Measurements from ENCODE around the gene GRPEL1. TPM values are rescaled to one million over a fixed set of nuclear protein-coding genes. Genes with fewer than 3 reads are reported as not detected.

The GRPEL1 gene
- total and polyA plus RNA-seq, 10 of the 15 experiments (the other 5 are each of a cell fraction or from before 2014, with no cell fraction given): 30.8 to 119 (median 67.6) TPM

DNA sequence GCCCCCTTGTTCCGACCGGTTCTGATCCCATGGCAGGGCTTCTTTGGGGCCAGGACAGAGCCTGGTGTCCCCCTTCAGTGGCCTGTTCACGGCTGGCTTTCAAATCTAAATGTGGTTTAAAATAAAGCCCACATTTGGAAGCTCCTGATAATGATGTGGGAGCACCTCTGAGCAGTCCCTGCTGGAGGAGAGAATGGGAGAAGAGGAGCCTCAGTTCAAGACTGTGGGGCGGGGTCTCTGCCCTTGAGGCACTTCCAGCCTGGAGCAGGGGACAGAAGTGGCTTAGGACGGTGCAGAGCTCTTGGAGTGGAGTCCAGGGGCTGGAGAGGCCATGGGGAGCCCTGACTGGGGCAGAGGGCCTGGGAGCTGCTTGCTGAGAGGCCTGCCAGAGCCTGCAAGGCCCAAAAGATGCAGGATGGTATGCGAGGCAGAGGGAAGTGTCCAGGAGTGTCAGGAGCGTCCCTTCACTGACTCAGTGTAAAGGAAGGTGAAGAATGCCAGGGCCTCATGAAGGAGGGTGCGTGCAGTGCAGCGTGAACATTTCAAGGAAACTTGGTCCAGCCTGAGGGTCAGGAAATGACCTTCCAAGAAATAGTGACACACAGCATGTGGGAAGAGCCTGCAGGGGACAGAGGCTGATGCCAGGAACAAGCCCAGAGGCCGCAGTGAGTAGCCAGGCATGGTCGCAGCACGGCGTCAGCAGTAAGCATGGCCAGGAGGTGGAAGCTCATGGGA is 45.8 kb downstream of the GRPEL1 start:
- Histone ChIP-seq H4K20me1 (ENCODE audit: control insufficient read depth, insufficient read depth) (no peaks in the 10 kb centered on the region), H3K4me2 (ENCODE audit: control insufficient read depth, insufficient read depth) (no peak overlapping the region), H3K27me3 (replicated peaks in 1 of 2; ENCODE audit: control insufficient read depth in 2 of 2, insufficient read depth in 2 of 2, low read length in 1 of 2) (no peaks in the 10 kb centered on the region), H3K4me3 (no peak overlapping the region), H3K36me3 (ENCODE audit: control insufficient read depth in 2 of 2, insufficient read depth in 2 of 2, low read length in 1 of 2) (peaks cover 8 to 21% of the 10 kb centered on the region in 2 experiments; a peak in 3 of 4 replicates), H3K9ac (ENCODE audit: control insufficient read depth, insufficient read depth, low read length) (no peak overlapping the region), H2AFZ (ENCODE audit: control insufficient read depth, low read depth, low read length) (no peak overlapping the region), H3K27ac (ENCODE audit: control insufficient read depth, insufficient read depth) (no peak overlapping the region), H3K79me2 (ENCODE audit: control insufficient read depth, insufficient read depth, low read length) (no peaks in the 10 kb centered on the region), H3K9me3 (replicated peaks; ENCODE audit: control insufficient read depth, insufficient read depth, low read length) (no peaks in the 10 kb centered on the region), H3K4me1 (ENCODE audit: control insufficient read depth, insufficient read depth, low read length) (no peaks in the 10 kb centered on the region)
- ChIA-PET RAD21 (ENCODE audit: unreplicated experiment) (no interaction called here), SMC1A (ENCODE audit: uncharacterized antibody, unreplicated experiment) (no interaction called here), CTCF (no interaction called here), POLR2A (no interaction called here)
- FAIRE-seq: no peak
- BruUV-seq (replicated peaks): no TSS peak
- 88% methylated on average over 13 of the region's 13 CpGs for WGBS (ENCODE audit: insufficient coverage, insufficient replicate concordance, low lambda C conversion rate, missing lambda C conversion rate)
- no peak for DNase-seq (ENCODE audit: low read depth, low spot score)
- ATAC-seq: no peak
- TF ChIP-seq RCOR1 (conservative IDR thresholded peaks at IDR 0.05; ENCODE audit: low read depth, low read length) (no peak), ZNF274 (IDR thresholded peaks at IDR 0.05; ENCODE audit: insufficient read depth, insufficient read length) (no peak), YBX1 (IDR thresholded peaks at IDR 0.05) (no peak), NFIC (IDR thresholded peaks at IDR 0.05; ENCODE audit: low read depth, low read length) (no peak)
- TF ChIP-seq, protein P1, sequence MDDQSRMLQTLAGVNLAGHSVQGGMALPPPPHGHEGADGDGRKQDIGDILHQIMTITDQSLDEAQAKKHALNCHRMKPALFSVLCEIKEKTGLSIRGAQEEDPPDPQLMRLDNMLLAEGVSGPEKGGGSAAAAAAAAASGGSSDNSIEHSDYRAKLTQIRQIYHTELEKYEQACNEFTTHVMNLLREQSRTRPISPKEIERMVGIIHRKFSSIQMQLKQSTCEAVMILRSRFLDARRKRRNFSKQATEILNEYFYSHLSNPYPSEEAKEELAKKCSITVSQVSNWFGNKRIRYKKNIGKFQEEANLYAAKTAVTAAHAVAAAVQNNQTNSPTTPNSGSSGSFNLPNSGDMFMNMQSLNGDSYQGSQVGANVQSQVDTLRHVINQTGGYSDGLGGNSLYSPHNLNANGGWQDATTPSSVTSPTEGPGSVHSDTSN (IDR thresholded peaks at IDR 0.05; ENCODE audit: insufficient replicate concordance, low read depth, low read length): no peak
- TF ChIP-seq, protein P2, sequence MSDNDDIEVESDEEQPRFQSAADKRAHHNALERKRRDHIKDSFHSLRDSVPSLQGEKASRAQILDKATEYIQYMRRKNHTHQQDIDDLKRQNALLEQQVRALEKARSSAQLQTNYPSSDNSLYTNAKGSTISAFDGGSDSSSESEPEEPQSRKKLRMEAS (IDR thresholded peaks at IDR 0.05; ENCODE audit: low read depth, low read length): no peak
- TF ChIP-seq, protein P3, sequence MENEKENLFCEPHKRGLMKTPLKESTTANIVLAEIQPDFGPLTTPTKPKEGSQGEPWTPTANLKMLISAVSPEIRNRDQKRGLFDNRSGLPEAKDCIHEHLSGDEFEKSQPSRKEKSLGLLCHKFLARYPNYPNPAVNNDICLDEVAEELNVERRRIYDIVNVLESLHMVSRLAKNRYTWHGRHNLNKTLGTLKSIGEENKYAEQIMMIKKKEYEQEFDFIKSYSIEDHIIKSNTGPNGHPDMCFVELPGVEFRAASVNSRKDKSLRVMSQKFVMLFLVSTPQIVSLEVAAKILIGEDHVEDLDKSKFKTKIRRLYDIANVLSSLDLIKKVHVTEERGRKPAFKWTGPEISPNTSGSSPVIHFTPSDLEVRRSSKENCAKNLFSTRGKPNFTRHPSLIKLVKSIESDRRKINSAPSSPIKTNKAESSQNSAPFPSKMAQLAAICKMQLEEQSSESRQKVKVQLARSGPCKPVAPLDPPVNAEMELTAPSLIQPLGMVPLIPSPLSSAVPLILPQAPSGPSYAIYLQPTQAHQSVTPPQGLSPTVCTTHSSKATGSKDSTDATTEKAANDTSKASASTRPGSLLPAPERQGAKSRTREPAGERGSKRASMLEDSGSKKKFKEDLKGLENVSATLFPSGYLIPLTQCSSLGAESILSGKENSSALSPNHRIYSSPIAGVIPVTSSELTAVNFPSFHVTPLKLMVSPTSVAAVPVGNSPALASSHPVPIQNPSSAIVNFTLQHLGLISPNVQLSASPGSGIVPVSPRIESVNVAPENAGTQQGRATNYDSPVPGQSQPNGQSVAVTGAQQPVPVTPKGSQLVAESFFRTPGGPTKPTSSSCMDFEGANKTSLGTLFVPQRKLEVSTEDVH (IDR thresholded peaks at IDR 0.05; ENCODE audit: low read depth, partially characterized antibody): no peak
- TF ChIP-seq, protein P4, sequence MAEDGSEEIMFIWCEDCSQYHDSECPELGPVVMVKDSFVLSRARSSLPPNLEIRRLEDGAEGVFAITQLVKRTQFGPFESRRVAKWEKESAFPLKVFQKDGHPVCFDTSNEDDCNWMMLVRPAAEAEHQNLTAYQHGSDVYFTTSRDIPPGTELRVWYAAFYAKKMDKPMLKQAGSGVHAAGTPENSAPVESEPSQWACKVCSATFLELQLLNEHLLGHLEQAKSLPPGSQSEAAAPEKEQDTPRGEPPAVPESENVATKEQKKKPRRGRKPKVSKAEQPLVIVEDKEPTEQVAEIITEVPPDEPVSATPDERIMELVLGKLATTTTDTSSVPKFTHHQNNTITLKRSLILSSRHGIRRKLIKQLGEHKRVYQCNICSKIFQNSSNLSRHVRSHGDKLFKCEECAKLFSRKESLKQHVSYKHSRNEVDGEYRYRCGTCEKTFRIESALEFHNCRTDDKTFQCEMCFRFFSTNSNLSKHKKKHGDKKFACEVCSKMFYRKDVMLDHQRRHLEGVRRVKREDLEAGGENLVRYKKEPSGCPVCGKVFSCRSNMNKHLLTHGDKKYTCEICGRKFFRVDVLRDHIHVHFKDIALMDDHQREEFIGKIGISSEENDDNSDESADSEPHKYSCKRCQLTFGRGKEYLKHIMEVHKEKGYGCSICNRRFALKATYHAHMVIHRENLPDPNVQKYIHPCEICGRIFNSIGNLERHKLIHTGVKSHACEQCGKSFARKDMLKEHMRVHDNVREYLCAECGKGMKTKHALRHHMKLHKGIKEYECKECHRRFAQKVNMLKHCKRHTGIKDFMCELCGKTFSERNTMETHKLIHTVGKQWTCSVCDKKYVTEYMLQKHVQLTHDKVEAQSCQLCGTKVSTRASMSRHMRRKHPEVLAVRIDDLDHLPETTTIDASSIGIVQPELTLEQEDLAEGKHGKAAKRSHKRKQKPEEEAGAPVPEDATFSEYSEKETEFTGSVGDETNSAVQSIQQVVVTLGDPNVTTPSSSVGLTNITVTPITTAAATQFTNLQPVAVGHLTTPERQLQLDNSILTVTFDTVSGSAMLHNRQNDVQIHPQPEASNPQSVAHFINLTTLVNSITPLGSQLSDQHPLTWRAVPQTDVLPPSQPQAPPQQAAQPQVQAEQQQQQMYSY (CRISPR knock-in tag; IDR thresholded peaks at IDR 0.05): no peak
- intact Hi-C loops (cut with micrococcal nuclease; ENCODE audit: unreplicated experiment) (no loop called here), in situ Hi-C loops (cut with MboI) (no loop called here)
